22Rv1 (cell line): ENCODE data around the gene AGAP1.

Experiments
- ZFX ChIP-seq: fragments of 450-650 bp; IDR thresholded peaks from 2 replicates; pipeline ENCODE4 v1.6.1; 2017; ENCODE audit warnings: antibody characterized with exemption, borderline replicate concordance
- TF ChIP-seq, protein P1 (sequence below): fragments of 450-650 bp; IDR thresholded peaks from 2 replicates; pipeline ENCODE4 v1.5.1; 2017; ENCODE audit warnings: mild to moderate bottlenecking

DNA sequence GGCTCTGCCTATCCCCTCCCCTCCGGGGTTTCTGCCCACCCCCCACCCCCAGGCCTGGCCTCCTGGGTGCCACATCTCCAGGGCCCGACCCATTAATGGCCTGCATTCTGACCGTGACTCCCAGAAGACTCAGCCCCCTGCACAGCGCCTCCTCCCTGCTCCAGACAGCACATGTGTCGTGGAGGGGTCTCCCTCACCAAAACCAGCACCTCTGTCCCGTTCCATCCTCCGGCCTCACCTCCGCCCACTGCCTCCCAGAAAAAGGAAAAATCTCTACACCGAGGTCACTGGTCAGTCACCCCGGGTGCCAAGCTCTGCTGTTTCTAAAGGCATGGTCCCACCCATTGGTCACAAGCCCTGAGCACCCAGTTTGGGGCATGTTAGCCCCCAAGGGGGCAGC is 609.1 kb downstream of the AGAP1 start:
- TF ChIP-seq, protein P1, sequence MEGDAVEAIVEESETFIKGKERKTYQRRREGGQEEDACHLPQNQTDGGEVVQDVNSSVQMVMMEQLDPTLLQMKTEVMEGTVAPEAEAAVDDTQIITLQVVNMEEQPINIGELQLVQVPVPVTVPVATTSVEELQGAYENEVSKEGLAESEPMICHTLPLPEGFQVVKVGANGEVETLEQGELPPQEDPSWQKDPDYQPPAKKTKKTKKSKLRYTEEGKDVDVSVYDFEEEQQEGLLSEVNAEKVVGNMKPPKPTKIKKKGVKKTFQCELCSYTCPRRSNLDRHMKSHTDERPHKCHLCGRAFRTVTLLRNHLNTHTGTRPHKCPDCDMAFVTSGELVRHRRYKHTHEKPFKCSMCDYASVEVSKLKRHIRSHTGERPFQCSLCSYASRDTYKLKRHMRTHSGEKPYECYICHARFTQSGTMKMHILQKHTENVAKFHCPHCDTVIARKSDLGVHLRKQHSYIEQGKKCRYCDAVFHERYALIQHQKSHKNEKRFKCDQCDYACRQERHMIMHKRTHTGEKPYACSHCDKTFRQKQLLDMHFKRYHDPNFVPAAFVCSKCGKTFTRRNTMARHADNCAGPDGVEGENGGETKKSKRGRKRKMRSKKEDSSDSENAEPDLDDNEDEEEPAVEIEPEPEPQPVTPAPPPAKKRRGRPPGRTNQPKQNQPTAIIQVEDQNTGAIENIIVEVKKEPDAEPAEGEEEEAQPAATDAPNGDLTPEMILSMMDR: no peak
- no peak for TF ChIP-seq ZFX
